Lower lobe of right lung (tissue), 2 donors: ENCODE measurements around the gene CDC42EP2. TPM values are rescaled to one million over a fixed set of nuclear protein-coding genes. Genes with fewer than 3 reads are reported as not detected.
A peak's percentile ranks its signal among the peaks of the same experiment; 100 is the strongest.

Experiments used
- ATAC-seq, 2 donors: fragments of 200-7000 bp; cut with Tn5 transposase; one replicate each; pipeline ENCODE4 v1.9.1; 2020 to 2022; ENCODE audit warnings: mild to moderate bottlenecking in 2 of 2, moderate library complexity in 2 of 2
- DNase-seq: peaks from one replicate; pipeline ENCODE4 v3.0.0-alpha.2; 2020
- H3K27ac ChIP-seq: fragments of 200-600 bp; one replicate; pipeline ENCODE4 v1.8.0; 2022
- H3K27me3 ChIP-seq: fragments of 200-600 bp; one replicate; pipeline ENCODE4 v1.8.0; 2022; ENCODE audit warnings: low read depth
- H3K36me3 ChIP-seq: fragments of 200-600 bp; one replicate; pipeline ENCODE4 v1.8.0; 2022; ENCODE audit warnings: mild to moderate bottlenecking
- H3K4me1 ChIP-seq: fragments of 200-600 bp; one replicate; pipeline ENCODE4 v1.8.0; 2022
- H3K4me3 ChIP-seq: fragments of 200-600 bp; one replicate; pipeline ENCODE4 v1.8.0; 2022; ENCODE audit warnings: mild to moderate bottlenecking
- H3K9me3 ChIP-seq: fragments of 200-600 bp; one replicate; pipeline ENCODE4 v1.8.0; 2022
- intact Hi-C: fragments of 100-400 bp; cut with DNase I; formaldehyde crosslinking; loops from one replicate; pipeline ENCODE4 v1.11.0; 2022
- total RNA-seq: library from RNA; stranded (reverse); fragmentation: NEBNext Ultra II Directional; extraction: Animal tissue kit (Norgen Biotek cat#: 25700); gene quantifications from one replicate; pipeline ENCODE4 v1.2.1, GENCODE V29; 2021
- TF ChIP-seq, protein P1 (sequence below): fragments of 200-600 bp; IDR thresholded peaks from one replicate; pipeline ENCODE4 v1.8.0; 2022; ENCODE audit warnings: antibody characterized with exemption, mild to moderate bottlenecking
- donor health status: DM: no; HTN: yes; CAD: no; lungs with severe emphysema.

CDC42EP2 gene
- total RNA-seq, 1 donor from 2014 or later, result 17.0 TPM

GRCh38 chr11:65354265-65355012 is 39.8 kb downstream of the CDC42EP2 start, which contains the start of gene TIGD3:
TSS of gene TIGD3 (plus strand) at chr11:65354751. CDS start at chr11:65355809, 1,058 bp downstream.
- Histone ChIP-seq H3K27ac (peak within 1 kb of the TSS; percentile 22), H3K9me3 (no peaks in the 10 kb centered on the region), H3K36me3 (peaks cover 34% of the 10 kb centered on the region), H3K4me1 (peaks cover 22% of the 10 kb centered on the region), H3K27me3 (peaks cover 13% of the 10 kb centered on the region), H3K4me3 (peak within 1 kb of the TSS; percentile 73)
- DNase-seq, result peak; percentile 97
- intact Hi-C loops, result no loop called here
- peak; percentile 96 to 97 for ATAC-seq
- TF ChIP-seq, protein P1, sequence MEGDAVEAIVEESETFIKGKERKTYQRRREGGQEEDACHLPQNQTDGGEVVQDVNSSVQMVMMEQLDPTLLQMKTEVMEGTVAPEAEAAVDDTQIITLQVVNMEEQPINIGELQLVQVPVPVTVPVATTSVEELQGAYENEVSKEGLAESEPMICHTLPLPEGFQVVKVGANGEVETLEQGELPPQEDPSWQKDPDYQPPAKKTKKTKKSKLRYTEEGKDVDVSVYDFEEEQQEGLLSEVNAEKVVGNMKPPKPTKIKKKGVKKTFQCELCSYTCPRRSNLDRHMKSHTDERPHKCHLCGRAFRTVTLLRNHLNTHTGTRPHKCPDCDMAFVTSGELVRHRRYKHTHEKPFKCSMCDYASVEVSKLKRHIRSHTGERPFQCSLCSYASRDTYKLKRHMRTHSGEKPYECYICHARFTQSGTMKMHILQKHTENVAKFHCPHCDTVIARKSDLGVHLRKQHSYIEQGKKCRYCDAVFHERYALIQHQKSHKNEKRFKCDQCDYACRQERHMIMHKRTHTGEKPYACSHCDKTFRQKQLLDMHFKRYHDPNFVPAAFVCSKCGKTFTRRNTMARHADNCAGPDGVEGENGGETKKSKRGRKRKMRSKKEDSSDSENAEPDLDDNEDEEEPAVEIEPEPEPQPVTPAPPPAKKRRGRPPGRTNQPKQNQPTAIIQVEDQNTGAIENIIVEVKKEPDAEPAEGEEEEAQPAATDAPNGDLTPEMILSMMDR, result no peak

GRCh38 chr11:65355013-65355775 is 40.5 kb downstream of the CDC42EP2 start:
- ATAC-seq (peak; percentile 37 to 50), DNase-seq (peak; percentile 68)
- Histone ChIP-seq H3K4me1 (peaks cover 22% of the 10 kb centered on the region), H3K36me3 (peaks cover 26% of the 10 kb centered on the region), H3K9me3 (no peaks in the 10 kb centered on the region), H3K27ac (peak overlapping the region; percentile 18), H3K27me3 (peaks cover 13% of the 10 kb centered on the region), H3K4me3 (peak overlapping the region; percentile 73)
- TF ChIP-seq, protein P1, result no peak
- intact Hi-C loops, result no loop called here

DNA sequence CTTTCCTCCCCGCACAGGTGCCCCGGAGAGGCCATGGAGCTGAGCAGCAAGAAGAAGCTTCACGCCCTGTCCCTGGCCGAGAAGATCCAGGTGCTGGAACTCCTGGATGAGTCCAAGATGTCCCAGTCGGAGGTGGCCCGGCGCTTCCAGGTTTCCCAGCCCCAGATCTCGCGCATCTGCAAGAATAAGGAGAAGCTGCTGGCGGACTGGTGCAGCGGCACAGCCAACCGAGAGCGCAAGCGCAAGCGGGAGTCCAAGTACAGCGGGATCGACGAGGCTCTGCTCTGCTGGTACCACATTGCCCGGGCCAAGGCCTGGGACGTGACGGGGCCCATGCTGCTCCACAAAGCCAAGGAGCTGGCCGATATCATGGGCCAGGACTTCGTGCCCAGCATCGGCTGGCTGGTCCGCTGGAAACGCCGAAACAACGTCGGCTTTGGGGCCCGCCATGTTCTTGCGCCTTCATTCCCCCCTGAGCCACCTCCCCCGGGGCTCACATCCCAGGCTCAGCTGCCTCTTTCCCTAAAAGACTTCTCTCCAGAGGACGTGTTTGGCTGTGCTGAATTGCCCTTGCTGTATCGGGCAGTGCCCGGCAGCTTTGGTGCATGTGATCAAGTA is 41.2 kb downstream of the CDC42EP2 start:
- ATAC-seq, result no peak
- H3K27ac ChIP-seq, result no peak overlapping the region
- TF ChIP-seq, protein P1, result no peak
- H3K4me1 ChIP-seq, result peaks cover 22% of the 10 kb centered on the region
- intact Hi-C loops, result no loop called here
- H3K36me3 ChIP-seq, result peaks cover 20% of the 10 kb centered on the region
- peaks cover 13% of the 10 kb centered on the region for H3K27me3 ChIP-seq
- no peaks in the 10 kb centered on the region for H3K9me3 ChIP-seq
- DNase-seq, result peak; percentile 56
- H3K4me3 ChIP-seq, result peak overlapping the region; percentile 73

DNA sequence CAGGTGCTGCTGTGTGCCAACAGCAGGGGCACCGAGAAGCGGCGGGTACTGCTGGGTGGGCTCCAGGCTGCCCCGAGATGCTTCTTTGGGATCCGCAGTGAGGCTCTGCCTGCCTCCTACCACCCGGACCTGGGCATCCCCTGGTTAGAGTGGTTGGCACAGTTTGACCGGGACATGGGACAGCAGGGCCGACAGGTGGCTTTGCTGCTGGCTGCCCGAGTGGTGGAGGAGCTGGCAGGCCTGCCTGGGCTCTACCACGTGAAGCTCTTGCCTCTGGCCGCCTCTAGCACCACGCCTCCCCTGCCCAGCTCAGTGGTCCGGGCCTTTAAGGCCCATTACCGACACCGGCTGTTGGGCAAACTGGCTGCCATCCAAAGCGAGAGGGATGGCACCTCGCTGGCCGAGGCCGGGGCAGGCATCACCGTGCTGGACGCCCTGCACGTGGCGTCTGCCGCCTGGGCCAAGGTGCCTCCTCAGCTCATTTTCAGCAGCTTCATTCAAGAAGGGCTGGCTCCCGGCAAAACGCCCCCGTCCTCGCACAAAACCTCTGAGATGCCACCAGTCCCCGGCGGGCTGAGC is 41.8 kb downstream of the CDC42EP2 start:
- Histone ChIP-seq H3K9me3 (no peaks in the 10 kb centered on the region), H3K27ac (no peak overlapping the region), H3K27me3 (peaks cover 13% of the 10 kb centered on the region), H3K36me3 (peaks cover 14% of the 10 kb centered on the region), H3K4me1 (peaks cover 22% of the 10 kb centered on the region), H3K4me3 (no peak overlapping the region)
- intact Hi-C loops, result no loop called here
- DNase-seq (no peak), ATAC-seq (no peak)
- TF ChIP-seq, protein P1, result no peak

DNA sequence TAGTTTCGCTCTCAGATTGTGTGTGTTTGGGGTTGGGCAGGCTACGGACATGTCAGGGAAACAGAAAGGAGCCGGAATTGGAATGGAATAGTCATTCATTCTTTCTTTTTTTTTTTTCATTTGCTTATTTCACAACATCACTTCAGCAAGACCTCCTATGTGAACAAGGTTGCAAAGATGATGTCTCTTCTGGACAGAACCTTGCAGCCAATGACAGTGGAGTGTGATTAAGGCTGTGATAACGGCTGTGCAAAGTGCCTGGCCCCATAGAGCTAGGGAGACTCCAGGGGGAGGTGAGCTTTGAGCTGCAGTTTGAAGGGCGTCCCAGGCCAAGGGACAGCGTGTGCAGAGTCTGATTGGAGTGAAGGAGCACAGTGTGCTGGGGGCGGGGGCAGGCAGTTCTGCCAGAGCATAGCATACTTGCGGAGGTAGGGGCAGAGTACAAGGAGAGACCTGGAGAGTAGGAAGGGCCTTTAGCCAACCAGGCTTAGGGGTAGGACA is 43.2 kb downstream of the CDC42EP2 start:
- intact Hi-C loops, result no loop called here
- DNase-seq (no peak), ATAC-seq (peak in 1 of 2 donors; percentile 4)
- Histone ChIP-seq H3K27ac (no peak overlapping the region), H3K4me3 (no peak overlapping the region), H3K36me3 (no peaks in the 10 kb centered on the region), H3K27me3 (peaks cover 13% of the 10 kb centered on the region), H3K4me1 (peaks cover 22% of the 10 kb centered on the region), H3K9me3 (no peaks in the 10 kb centered on the region)
- TF ChIP-seq, protein P1, result no peak
